RPMI8226 (cell line): Measurements from ENCODE around the gene TMEM140.
"Not testable (repeated sequence)": the region's sequence is repeated elsewhere in the genome, so short reads cannot be mapped to it uniquely, and the experiment has no call there.

ENCODE experiments used
- DNase-seq: peaks from one replicate; pipeline ENCODE4 v3.0.0-alpha.2; 2015

TMEM140 gene

GRCh38 chr7:135197343-135197742 lies 49.5 kb downstream of the TMEM140 start:
- no peak for DNase-seq

GRCh38 chr7:135197906-135198655 lies 50.2 kb downstream of the TMEM140 start:
- DNase-seq: no peak

- no peak for DNase-seq
These were observed 51.6 kb downstream of the TMEM140 start for GRCh38 chr7:135199439-135199838.

- no peak for DNase-seq
These were observed 53.0 kb downstream of the TMEM140 start for GRCh38 chr7:135200821-135201331.

DNA sequence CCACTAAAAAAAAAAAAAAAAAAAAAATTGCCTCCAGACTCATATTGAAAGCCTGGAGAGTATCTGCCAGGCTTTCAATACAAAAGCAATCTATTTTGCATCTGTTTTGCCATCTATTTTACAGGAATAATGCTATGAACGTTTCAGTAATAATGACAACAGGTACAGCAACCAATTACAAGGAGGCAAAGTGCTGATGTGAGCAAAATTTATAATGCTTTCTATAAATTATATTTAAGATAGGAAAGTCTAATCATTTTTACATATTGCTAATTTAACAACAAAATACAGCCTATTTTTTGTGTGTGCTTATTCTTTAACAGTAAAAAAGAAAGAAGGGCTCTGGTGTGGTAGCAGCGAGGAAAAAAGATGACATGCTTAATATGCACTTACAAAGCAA lies 53.5 kb downstream of the TMEM140 start:
- no peak for DNase-seq

- no peak for DNase-seq
These were observed 56.5 kb downstream of the TMEM140 start for GRCh38 chr7:135204341-135204749.

GRCh38 chr7:135204876-135205275 lies 57.0 kb downstream of the TMEM140 start:
- DNase-seq: no peak

DNA sequence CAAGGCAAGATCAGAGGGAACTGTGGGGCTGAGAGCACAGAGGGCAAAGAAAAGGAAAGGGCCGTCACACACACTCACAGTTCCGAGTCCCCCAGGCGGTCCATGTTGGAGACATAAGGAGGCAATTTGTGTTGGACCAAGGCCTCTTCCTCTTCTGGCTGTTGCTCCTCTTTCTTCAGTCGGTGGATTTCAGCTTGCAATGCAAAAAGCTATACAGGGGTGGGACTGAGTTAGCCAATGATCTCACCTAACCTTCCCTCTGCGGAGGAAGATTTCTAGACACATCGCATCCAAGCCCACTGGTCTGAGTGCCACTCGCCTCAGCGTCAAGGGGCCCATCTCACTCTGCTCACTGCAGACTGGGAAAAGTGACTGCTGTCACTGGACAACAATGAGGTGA lies 58.0 kb downstream of the TMEM140 start:
- no peak for DNase-seq

DNA sequence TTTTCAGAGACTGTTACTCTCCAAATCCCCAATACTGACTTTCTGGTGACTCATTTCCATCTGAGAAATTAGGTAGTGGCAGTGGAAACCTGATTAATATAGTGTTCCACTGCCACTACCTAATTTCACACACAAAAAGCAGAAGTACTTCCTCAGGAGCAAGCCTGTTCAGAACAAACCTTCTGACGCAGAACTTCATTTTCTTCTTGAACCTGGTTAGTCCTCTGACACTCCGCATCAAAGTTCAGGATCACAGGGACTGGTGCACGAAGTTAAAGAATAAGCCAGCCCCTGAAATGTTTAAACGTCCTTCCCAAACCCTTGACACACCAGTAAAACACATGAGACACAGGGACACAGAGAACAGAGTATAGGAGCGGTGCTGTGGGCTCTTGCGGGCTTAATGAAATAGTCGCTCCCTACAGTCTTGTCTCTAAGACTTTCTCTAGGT lies 59.1 kb downstream of the TMEM140 start:
- DNase-seq: no peak

- no peak for DNase-seq
These were observed 59.7 kb downstream of the TMEM140 start for GRCh38 chr7:135207406-135208101.

- no peak for DNase-seq
These were observed 60.4 kb downstream of the TMEM140 start for GRCh38 chr7:135208102-135208793.

- DNase-seq: no peak
These were observed 61.5 kb downstream of the TMEM140 start for GRCh38 chr7:135209225-135209834.

DNA sequence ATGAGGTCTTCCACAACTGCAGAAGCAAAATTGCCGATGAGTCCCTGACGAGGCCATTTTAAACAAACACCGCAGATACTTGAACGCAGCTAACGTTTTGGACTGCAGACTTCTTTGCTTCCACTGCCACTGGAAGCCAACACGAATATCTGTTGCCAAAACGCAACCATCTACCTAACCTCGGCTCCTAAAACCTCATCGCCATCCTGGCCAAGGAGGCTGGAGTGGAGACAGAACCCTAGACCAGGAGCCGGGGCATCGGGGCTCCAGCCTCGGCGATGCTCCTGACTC lies 63.0 kb downstream of the TMEM140 start:
- peak; percentile 45 for DNase-seq

- peak; percentile 96 for DNase-seq
These were observed 63.5 kb downstream of the TMEM140 start, which contains the start of gene WDR91 for GRCh38 chr7:135211179-135211945. TSS of gene WDR91 (minus strand) at chr7:135211526. CDS start at chr7:135211502, 24 bp downstream.

DNA sequence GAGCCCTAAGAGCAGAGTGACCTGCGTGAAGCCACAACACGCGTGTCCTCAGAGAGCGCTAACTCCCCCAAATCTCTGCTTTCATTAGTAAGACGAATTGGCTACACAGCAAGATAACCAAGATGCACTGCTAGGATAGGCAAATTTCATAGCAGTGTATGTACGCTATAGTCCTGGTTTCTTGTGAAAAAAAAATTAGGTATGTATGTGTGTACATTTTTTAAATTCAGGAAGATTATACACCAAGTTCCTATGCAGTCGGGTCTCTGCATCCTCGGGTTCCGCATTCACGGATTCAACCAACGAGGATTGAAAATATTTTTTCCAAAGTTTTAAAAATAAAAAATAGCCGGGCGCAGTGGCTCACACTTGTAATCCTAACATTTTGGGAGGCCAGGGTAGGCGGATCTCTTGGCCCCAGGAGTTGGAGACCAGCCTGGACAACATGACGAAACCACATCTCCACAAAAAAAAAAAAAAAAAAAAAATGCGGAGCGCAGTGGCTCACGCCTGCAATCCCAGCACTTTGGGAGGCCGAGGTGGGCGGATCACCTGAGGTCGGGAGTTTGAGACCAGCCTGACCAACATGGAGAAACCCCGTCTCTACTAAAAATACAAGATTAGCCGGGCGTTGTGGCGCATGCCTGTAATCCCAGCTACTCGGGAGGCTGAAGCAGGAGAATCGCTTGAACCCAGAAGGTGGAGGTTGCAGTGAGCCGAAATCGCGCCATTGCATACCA lies 64.2 kb downstream of the TMEM140 start:
- not testable (repeated sequence) for DNase-seq

GRCh38 chr7:135213831-135214230 lies 66.0 kb downstream of the TMEM140 start:
- DNase-seq: no peak

DNA sequence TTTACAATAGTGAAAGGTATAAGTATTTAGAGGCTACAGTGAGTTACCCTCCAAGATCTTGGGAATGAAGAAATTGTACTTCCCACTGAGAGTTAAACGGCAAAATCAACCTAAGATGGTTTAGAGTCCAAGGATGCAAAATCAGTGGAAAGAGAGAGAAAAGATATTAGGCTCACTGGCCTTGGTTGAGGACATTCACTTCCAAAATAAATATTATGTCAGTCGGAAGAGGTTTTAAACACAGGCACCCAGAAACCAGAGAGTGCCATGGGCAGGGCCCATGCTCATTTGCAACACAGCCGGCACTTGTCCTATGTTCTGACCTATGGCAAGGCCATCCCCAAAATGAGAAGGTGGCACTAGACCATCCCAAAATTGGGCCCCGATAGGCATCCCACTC lies 67.3 kb downstream of the TMEM140 start:
- no peak for DNase-seq

GRCh38 chr7:135215698-135216097 lies 67.8 kb downstream of the TMEM140 start:
- DNase-seq: no peak
